ENCODE data around the gene GRK5.
"Not testable (repeated sequence)": the region's sequence is repeated elsewhere in the genome, so short reads cannot be mapped to it uniquely, and the experiment has no call there.

Gene GRK5

DNA sequence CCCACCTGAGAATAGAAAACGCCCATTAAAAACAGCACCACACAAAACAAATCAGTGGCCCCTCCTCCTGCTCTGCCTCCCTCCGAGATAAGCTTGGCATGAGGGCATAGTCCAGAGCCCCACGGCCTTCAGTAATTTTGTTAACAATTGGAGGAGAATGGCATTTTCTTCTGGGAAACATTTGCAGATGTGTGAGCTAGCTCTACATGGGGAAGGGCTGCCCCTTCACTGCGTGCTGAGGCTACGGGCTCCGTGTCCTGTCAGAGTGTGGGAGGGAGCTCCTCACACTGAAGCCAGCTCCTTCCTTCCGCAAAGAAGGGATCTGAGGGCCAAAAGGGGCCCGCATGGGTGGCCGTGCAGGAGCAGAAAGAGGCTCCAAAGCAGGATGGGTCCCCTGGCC, 15.2 kb downstream of the GRK5 start:
- DNase-seq (ENCODE audit: low spot score), result no peak

DNA sequence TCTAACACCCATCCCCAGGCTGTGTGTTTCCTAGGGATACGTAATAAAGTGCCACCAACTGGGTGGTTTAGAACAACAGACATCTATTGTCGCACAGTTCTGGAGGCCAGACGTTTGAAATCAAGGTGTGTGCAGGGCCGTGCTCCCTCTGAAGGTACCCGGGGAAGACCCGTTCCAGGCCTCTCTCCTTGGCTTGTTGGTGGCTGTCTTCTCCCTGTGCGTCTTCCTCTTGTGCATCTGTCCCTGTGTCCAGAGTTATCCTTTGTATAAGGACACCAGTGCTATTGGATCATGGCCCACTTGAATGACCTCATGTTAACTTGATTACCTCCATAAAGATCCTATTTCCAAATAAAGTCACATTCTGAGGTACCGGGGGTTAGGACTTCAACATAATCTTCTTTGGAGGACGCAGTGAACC, 15.6 kb downstream of the GRK5 start:
- no peak for DNase-seq (ENCODE audit: low spot score)

DNA sequence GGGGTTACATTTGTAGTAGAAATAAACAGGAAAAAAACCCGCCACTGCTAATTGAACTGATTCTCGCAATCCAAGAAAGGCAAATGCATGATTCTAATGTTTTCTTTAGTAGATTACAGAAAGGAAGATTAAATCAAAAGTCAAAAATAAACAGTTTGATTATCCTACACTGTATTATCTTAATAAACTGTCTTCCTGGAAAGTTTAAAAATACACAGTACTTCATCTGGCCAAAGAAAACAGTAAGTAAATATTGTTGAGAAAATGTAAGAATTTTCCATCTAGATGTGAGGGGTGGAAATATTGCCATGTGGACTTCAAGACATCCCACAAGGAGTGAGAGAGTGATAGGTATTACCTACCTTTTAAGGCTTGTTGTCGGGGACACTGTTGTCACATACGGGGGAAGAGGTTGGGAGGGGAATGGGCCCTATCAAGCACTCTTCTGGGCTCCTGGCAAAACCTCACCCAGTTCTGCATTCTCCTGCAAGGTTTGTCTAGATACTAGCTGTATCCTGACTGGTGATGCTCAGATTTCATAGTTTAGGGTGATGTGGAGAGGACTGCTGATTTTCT, 17.8 kb downstream of the GRK5 start:
- no peak for DNase-seq (ENCODE audit: low spot score)

DNA sequence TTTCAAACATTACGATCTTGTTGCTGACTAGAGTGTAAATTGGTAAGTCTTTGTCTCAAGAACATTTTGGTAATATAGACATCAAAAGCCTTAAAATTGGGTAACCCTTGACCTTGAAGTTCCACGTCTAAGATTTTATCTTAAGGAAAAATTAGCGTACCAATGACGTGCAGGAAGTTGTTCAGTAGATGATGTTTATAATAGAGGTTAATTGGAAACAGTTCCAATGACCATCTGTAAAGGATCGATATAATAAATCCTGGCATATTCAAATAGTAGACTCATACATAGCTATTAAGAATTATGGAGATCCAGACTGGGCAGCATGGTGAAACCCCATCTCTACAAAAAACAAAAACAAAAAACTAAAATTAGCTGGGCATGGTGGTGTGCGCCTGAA, 20.5 kb downstream of the GRK5 start:
- DNase-seq (ENCODE audit: low spot score), result no peak

DNA sequence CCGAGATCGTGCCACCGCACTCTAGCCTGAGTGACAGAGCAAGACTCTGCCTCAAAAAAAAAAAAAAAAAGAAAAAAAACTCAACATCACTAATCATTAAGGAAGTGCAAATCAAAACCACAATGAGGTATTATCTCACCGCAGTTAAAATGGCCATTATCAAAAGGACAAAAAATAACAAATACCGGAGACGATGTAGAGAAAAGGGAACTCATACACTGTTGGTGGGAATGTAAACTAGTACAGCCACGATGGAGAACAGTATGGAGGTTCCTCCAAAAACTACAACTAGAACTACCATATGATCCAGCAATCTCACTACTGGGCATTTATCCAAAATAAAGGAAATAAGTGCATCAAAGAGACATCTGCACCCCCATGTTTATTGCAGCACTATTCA, 24.3 kb downstream of the GRK5 start:
- DNase-seq (ENCODE audit: low spot score), result no peak

DNA sequence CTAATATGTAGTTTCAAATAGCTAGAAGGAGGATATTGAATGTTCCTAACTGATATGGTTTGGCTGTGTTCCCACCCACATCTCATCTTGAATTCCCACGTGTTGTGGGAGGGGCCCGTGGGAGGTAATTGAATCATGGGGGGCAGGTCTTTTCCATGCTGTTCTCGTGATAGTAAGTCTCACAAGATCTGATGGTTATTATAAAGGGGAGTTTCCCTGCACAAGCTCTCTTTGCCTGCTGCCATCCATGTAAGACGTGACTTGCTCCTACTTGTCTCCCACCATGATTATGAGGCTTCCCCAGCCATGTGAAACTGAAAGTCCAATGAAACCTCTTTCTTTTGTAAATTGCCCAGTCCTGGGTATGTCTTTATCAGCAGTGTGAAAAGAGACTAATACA, 25.1 kb downstream of the GRK5 start:
- DNase-seq (ENCODE audit: low spot score), result not testable (repeated sequence)

DNA sequence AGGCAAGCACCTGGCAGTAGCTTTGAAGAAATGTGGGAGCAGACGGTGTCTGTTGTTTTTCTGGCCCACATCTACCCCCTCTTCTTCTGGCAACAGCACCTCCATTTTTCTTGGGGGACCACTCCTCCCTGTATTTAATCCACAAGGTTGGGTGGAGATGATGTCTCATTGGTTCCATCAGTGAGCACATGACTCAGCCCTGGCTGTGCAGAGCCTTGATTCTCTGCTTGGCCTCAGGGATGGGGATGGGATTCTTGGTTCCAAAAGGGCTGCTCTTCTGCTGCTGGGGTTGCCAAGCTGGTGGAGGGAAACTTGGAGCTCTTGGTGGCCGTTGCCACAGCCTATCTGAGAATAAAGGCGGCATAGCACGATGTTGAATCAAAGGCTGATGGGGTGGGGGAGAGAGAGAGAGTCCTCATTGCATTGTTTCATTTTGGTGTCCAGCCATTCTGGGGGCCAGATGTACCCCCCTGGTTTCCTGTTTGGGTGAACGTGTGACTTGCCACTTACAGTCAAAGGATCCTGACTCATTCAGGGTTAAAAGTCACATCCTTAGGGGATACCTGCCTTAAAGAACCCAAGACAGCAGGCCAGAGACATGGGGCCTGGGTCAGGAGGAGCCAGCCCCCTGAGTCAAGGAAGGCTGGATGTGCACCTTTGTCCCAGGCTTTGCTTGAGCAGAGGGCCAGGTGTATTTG, 25.9 kb downstream of the GRK5 start:
- no peak for DNase-seq (ENCODE audit: low spot score)

DNA sequence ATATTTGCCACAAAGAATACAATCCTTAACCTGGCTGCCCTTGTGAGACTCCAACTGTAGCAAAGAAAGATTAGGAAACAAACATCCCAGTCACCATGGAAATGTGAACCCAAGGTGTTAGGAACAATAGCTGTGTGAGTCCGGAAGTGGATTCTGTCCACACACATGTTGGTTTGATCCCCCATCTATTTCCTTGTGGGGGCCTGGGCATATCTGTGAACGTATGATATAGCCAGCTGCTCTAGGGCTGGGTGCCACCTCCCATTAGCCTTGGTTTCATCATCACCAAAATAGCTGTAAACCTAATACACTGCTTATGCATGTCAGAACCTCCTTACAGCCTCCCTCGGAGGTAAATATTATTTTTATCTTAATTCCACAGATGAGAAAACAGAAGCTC, 26.4 kb downstream of the GRK5 start:
- DNase-seq (ENCODE audit: low spot score), result no peak

DNA sequence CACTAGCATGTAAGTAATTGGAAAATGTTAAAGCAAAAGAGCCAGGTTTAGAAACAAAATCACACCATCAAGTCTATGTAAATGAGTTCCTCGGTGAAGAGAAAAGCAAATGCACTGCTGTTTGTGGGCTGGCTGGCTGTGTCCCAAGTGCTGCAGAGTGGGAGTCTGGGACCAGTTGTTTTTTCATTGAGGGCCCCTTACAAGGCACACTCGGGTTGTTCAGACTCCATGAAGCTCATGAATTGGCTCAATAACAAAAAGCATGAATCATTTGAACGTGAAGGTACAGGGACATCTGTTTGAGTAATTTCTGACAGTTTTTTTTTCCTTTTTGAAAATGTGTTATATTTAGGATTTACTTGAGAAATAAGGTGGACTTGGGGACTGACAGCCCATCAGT, 28.0 kb downstream of the GRK5 start:
- no peak for DNase-seq (ENCODE audit: low spot score)

DNA sequence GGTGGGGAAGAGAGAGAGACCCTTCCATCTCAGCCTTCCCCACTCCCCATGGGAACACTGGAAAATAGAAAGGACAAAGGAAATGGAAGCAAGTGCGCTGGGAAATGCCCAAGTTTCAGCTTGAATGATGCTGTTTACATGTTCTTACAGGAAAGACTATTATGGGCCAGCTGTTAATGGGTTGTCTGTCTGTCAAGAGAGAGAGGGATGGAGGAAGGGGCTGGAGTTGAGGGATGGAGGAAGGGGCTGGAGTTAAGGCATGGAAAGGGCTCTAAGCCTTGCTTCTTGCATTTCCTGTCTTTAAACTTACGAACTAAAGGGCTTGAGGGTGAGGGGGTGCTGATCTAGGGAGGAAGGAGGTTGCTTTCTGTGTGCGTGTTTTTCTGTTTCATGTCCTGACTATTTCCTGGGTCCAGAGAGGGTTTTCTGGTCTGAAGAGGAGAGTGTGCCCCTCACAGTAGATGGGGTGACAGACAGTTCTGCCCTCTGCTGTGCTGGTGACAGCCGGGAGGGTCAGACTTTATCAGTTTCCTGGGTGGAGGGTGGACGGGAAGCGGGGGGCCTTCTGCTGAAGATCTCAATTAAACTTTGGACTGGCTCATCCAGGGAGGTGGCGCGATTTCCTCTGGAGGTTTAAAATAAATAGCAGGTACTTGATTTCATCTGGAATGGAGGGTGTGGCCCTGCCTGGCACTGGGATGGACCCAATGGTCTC, 30.5 kb downstream of the GRK5 start:
- no peak for DNase-seq (ENCODE audit: low spot score)

DNA sequence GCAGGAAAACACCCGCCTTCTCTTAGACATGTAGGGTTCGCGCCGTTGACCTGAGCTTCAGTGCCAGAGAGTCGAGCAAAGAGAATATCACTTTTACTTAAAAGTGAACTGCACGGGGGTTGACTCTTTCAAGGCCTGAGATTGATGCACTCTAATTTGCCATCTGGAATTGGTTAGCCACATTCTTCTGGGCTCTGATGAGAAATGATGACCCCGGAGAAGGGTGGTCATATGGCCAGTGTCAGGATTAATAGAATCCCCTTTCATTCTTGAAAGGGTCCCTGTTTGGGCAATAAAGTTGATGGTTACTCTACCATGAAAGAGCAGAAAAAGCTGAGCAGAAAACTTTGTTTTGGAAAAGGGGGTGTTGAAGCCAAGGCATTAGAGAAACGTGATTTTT, 31.2 kb downstream of the GRK5 start:
- DNase-seq (ENCODE audit: low spot score), result no peak

DNA sequence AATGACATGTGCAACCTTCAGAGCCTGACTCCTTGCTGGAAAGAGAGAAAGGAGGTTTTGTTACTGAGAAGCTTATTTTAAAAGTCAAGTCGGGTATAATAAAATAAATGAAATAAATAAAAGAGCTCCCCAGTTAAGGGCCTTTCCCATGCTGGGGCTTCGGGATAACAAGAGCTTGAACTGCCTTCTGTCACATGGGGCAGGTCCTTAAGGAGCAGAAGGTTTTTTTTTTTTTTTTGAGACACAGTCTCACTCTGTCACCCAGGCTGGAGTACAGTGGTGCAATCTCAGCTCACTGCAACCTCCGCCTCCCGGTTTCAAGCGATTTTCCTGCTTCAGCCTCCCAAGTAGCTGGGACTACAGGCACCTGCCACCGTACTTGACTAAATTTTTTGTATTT, 31.6 kb downstream of the GRK5 start:
- not testable (repeated sequence) for DNase-seq (ENCODE audit: low spot score)

DNA sequence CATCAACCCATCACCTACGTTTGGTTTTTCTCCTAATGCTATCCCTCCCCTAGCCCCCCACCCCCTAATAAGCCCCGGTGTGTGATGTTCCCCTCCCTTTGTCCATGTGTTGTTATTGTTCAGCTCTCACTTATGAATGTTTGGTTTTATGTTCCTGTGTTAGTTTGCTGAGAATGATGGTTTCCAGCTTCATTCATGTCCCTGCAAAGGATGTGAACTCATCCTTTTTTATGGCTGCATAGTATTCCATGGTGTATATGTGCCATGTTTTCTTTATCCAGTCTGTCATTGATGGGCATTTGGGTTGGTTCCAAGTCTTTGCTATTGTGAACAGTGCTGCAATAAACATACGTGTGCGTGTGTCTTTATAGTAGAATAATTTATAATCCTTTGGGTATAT, 32.3 kb downstream of the GRK5 start:
- not testable (repeated sequence) for DNase-seq (ENCODE audit: low spot score)

DNA sequence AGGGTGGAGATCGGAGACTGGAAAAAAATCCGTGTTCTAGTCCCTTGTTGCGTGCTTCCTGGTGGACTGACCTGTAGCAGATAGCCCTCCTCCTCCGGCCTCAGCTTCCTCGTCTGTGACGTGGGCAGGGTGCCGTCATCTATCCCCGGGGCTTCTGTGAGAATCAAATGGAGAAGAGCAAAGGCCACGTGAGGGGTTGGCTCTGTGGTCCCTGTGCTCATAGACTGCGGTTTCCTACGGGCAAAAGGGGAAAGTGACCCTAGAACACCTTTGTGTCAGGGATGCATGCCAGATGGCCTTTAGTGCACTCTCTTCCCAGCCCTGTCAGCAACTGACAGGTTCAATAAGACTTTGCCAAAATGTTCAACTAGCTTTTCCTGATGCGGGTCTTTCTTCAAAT, 33.7 kb downstream of the GRK5 start:
- DNase-seq (ENCODE audit: low spot score), result no peak

DNA sequence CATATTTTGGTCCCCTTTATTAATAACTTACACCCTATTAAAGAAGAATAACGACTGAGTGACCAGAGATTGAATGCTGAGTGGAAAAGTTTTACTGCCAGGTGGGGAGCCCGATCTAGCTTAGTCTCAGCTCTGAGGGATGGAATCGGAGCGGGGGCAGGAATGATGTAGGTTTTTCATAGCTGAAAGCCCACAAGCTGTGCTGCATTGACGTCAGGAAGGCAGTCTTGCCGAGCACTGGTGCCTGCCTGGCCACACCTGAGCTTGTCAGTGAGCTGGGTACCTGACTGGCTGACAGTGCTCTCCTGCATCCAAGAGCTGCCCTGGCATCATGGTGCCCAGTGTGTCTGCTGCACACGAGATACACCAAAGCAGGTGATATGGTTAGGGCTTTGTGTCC, 34.8 kb downstream of the GRK5 start:
- DNase-seq (ENCODE audit: low spot score), result no peak

DNA sequence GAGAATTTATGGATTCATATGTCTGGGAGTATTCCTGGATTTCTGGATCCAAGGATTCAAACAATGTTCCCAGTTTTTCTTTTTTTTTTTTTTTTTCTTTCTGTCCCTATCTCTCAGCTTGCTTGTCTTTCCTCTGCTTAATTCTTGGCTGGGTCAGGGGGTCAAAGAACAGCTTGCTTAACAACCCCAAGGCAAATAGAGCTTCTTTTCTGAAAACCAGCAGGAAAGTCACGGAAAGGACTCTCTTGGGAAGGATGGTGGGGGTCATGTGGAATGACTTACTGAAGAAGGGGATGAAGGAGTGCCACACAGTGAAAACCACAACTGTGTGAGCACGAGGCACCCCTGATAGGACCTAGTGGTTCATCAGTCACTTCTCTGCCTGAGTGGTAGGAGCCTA, 36.1 kb downstream of the GRK5 start:
- DNase-seq (ENCODE audit: low spot score), result no peak

DNA sequence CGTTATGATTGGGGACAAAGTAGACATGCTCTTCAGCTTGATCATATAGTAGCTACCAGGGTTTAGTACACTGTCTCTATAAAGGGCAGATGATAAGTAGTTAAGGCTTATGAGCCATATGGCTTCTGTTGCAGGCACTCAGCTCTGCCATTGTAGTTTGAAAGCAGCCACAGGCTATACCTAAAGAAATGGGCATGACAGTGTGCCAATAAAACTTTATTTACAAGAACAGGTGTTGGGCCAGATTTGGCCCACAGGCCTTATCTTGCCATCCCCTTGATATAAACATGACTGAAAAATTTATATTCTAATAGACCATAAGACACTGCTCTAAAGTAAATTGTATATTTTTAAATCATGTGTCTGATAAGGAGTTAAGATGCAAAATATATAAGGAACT, 36.6 kb downstream of the GRK5 start:
- DNase-seq (ENCODE audit: low spot score), result no peak

DNA sequence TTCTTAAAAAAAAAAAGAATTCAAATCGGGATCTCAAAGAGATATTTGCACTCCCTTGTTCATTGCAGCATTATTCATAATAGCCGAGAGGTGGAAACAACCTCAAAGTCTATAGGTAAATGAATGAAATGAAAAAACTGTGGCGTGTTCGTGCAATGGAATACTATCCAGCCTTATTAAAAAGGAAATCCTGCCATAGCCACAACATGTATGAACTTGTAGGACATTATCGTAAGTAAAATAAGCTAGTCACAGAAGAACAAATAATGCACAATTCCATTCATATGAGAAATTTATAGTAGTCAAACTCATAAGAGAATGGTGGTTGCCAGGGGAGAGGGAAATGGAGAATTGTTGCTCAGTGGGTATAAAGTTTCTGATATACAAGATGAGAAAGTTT, 37.9 kb downstream of the GRK5 start:
- DNase-seq (ENCODE audit: low spot score), result no peak

DNA sequence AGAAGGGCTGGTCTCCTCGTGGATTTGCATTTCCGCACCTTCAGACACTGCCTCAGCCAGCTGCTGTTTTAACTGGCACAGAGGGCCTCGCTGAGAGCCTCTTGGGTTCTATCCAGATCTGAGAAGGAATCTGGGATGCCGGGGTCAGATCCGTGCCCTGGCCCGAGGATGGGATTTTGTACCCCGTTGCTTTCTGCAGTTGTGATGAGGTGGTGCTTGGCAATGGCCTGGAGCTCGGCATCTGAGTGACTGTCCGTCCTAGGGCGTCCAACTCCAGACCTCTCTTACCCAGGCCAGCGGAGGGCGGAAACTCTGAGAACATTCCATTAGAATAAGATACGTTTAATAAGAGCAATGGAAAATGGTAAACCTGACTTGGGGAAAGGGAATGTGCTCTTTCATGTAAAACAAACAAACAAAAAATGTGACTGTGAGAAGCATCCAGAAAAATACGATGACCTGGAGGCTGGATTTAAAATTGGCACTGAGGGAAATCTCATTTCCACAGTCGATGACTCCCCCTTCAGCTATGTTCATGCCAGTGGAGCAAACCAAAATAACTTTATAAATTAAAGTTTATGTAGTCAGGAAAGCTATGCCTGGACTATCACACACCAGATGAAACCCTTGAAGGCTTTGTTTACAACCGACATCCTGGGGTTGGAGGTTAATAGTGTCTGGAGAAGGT, 39.6 kb downstream of the GRK5 start:
- DNase-seq (ENCODE audit: low spot score), result no peak

DNA sequence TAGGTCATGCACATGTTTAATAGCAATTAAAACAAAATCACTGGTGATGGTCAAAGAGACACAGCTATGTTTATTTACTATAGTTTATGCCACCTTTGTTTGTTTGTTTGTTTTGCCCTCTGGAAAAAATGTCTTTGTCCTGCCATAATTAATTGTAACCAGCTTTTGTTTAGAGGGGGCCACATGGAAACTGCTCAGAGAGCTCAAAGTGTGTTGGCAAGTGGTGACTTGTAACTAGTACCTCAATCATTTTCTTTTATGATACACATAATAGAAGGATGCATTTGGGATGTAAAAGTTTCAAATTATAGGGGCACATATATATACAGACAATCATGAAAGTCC, 40.2 kb downstream of the GRK5 start:
- no peak for DNase-seq (ENCODE audit: low spot score)

DNA sequence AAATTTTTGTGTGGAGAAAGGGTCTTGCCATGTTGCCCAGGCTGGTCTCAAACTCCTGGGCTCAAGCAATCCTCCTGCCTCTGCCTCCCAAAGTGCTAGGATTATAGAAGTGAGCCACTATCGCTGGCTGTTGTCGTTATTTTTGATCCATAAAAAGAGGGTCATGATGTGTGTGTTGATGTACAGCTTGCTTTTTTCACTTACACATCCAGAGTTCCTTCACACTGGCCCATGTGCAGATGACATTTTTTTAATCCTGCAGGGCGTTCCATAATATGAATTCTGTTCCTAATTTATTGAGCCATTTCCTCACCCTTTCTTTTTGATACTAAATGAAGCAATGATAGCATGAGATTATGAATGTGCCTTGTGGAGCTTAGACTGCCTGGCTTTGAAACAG, 40.8 kb downstream of the GRK5 start:
- DNase-seq (ENCODE audit: low spot score), result no peak

DNA sequence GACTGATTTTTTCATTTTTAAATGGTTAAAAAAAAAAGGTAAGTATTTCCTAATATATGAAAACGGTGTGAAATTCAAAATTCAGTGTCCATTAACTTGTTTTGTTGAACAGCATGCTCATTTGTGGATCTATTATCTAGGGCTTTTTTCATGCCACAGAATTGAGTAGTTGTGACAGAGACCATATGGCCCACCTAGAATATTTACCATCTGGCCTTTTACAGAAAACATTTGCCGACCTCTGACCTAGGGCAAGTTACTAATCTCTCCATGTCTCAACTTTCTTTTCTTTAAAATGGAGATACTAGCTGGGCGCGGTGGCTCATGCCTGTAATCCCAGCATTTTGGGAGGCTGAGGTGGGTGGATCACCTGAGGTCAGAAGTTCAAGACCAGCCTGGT, 41.3 kb downstream of the GRK5 start:
- no peak for DNase-seq (ENCODE audit: low spot score)

DNA sequence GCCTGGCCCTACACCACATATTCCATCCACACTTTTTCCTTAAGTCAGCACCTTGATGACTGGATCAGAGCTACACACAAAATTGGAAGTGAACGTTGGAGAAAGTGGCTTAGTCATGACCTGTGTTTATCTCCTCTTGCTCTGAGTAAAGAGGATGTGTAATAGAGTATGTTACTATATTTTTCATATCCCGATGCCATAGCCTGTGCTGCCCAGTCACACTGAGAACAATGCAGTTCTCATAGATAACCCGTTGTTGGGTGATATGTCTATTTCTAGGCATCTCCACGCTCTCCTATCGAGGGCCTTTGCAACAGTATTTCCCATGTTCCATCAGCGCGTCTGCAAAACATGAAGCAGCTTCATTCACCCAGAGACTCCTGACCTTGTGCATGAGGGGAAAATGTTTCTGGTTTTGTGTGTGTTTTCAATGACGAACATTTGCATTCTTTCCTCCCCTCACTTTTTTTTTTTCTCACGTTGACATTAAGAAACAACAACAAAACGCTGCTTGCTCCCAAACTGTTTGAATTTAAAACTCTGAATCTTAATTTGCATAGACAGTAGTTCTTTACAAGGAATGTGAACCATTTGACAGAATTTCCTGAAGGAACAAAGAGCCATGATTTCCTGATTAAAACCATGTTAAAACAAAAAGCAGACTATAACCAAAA, 43.4 kb downstream of the GRK5 start:
- DNase-seq (ENCODE audit: low spot score), result no peak
